SK-N-SH treated with all-trans-retinoic acid at 6 μM for 48 hours (cell line): ENCODE measurements around the gene GMIP.
"Not testable (repeated sequence)": the region's sequence is repeated elsewhere in the genome, so short reads cannot be mapped to it uniquely, and the experiment has no call there.

Experiments
- ATAC-seq: fragments of 200-7000 bp; cut with Tn5 transposase; 3 replicates; pipeline ENCODE4 v1.9.1; 2020; ENCODE audit warnings: mild to moderate bottlenecking, moderate library complexity
- ARNTL ChIP-seq: fragments of 450-650 bp; formaldehyde crosslinking; IDR thresholded peaks from 2 replicates; pipeline ENCODE4 v1.5.0; 2020; ENCODE audit warnings: low read depth, mild to moderate bottlenecking, moderate library complexity, borderline replicate concordance
- CSDC2 ChIP-seq: fragments of 250-450 bp; sonication (Bioruptor Pico); IDR thresholded peaks from 2 replicates; pipeline ENCODE4 v1.5.0; 2020; ENCODE audit warnings: mild to moderate bottlenecking, moderate library complexity
- ISL1 ChIP-seq: fragments of 250-450 bp; sonication (Bioruptor Pico); IDR thresholded peaks from 2 replicates; pipeline ENCODE4 v2.1.2; 2022; ENCODE audit warnings: mild to moderate bottlenecking, moderate library complexity
- OSR1 ChIP-seq: fragments of 250-450 bp; sonication (Bioruptor Pico); IDR thresholded peaks from 2 replicates; pipeline ENCODE4 v1.8.0; 2022; ENCODE audit warnings: moderate library complexity, mild to moderate bottlenecking, inconsistent platforms
- PPARA ChIP-seq: fragments of 250-450 bp; sonication (Bioruptor Pico); IDR thresholded peaks from 2 replicates; pipeline ENCODE4 v1.5.0; 2020; ENCODE audit warnings: mild to moderate bottlenecking, borderline replicate concordance
- RARB ChIP-seq: fragments of 250-450 bp; sonication (Bioruptor Pico); IDR thresholded peaks from 2 replicates; pipeline ENCODE4 v1.8.0; 2021; ENCODE audit warnings: mild to moderate bottlenecking, moderate library complexity
- SNAI2 ChIP-seq: fragments of 250-450 bp; sonication (Bioruptor Pico); IDR thresholded peaks from 2 replicates; pipeline ENCODE4 v1.5.0; 2020; ENCODE audit warnings: mild to moderate bottlenecking, moderate library complexity
- TCF4 ChIP-seq: fragments of 250-450 bp; sonication (Bioruptor Pico); IDR thresholded peaks from 2 replicates; pipeline ENCODE4 v1.8.0; 2021; ENCODE audit warnings: mild to moderate bottlenecking, moderate library complexity, borderline replicate concordance
- TOX ChIP-seq: fragments of 250-450 bp; sonication (Bioruptor Pico); IDR thresholded peaks from 2 replicates; pipeline ENCODE4 v1.8.0; 2021; ENCODE audit warnings: mild to moderate bottlenecking, moderate library complexity, borderline replicate concordance
- ZFP3 ChIP-seq: fragments of 250-450 bp; sonication (Bioruptor Pico); IDR thresholded peaks from 2 replicates; pipeline ENCODE4 v1.5.0; 2020; ENCODE audit warnings: mild to moderate bottlenecking, moderate library complexity
- ZFP30 ChIP-seq: fragments of 450-650 bp; formaldehyde crosslinking; IDR thresholded peaks from 2 replicates; pipeline ENCODE4 v1.5.0; 2022; ENCODE audit warnings: mild to moderate bottlenecking, moderate library complexity
- ZNF565 ChIP-seq: fragments of 450-650 bp; formaldehyde crosslinking; conservative IDR thresholded peaks from 2 replicates; pipeline ENCODE4 v1.5.0; 2020; ENCODE audit warnings: low read depth, mild to moderate bottlenecking, moderate library complexity
- ZNF70 ChIP-seq: fragments of 450-650 bp; formaldehyde crosslinking; IDR thresholded peaks from 2 replicates; pipeline ENCODE4 v1.5.0; 2020; ENCODE audit warnings: mild to moderate bottlenecking, moderate library complexity
- TF ChIP-seq, protein P1 (sequence below): fragments of 250-450 bp; sonication (Bioruptor Pico); IDR thresholded peaks from 2 replicates; pipeline ENCODE4 v1.8.0; 2021; ENCODE audit warnings: low read depth, mild to moderate bottlenecking, moderate library complexity, borderline replicate concordance
- TF ChIP-seq, protein P2 (sequence below): fragments of 250-450 bp; sonication (Bioruptor Pico); IDR thresholded peaks from 2 replicates; pipeline ENCODE4 v1.5.1; 2021; ENCODE audit warnings: mild to moderate bottlenecking, moderate library complexity
- TF ChIP-seq, protein P3 (sequence below): fragments of 250-450 bp; sonication (Bioruptor Pico); IDR thresholded peaks from 2 replicates; pipeline ENCODE4 v1.8.0; 2020; ENCODE audit warnings: mild to moderate bottlenecking, moderate library complexity, borderline replicate concordance
- TF ChIP-seq, protein P4 (sequence below): fragments of 250-450 bp; sonication (Bioruptor Pico); IDR thresholded peaks from 2 replicates; pipeline ENCODE4 v1.5.1; 2020; ENCODE audit warnings: low read depth, mild to moderate bottlenecking, moderate library complexity

The GMIP gene

DNA sequence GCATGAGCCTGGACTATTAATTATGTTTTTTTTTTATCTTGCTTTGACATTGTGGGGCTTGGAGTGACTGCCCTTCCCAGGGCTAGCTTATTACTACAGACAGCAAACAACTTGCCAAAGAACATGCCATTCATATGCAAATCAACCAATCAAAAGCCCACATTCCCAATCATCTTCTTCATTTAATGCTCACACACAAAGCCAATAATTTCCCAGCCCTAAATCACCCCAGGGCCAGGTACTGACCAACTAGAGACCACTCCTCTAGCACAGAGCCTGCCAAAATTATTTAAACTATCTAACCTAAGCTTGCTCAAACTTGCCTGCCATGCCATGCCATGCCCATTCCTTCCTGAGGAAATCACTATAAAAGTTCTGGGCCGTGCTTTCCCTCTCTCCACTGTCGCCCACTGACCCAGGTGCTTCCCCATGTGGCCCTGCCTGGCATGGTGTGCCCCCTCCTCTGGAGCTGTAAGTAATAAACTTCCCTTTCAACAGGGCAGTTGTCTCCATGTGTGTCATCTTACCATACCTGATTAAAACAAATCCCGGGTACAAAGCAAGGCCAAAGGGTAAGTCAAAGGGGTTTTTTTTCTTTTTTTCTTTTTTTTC, 40.6 kb downstream of the GMIP start (continued):
- no peak for TF ChIP-seq ISL1 (CRISPR knock-in tag)

DNA sequence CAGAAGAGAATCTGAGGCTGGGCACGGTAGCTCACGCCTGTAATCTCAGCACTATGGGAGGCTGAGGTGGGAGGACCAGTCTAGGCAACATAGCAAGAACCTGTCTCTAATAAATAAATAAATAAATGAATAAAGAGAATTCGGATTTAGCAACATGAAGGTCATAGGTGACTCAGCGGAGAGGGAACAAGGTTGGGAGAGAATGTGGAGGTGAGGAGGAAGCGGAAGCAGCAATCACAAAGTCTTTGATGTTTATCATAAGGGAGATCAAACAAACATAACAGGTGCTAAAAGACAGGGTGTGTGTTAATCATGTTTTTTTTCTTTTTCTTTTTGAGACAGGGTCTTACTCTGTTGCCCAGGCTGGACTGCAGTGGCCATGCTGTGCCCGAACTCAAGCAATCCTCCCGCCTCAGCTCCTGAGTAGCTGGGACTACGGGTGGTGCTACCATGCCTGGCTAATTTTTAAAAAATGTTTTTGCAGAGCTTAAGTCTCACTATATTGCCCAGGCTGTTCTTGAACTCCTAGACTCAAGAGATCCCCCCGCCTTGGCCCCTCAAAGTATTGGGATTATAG, 41.2 kb downstream of the GMIP start:
- ATAC-seq: no peak

DNA sequence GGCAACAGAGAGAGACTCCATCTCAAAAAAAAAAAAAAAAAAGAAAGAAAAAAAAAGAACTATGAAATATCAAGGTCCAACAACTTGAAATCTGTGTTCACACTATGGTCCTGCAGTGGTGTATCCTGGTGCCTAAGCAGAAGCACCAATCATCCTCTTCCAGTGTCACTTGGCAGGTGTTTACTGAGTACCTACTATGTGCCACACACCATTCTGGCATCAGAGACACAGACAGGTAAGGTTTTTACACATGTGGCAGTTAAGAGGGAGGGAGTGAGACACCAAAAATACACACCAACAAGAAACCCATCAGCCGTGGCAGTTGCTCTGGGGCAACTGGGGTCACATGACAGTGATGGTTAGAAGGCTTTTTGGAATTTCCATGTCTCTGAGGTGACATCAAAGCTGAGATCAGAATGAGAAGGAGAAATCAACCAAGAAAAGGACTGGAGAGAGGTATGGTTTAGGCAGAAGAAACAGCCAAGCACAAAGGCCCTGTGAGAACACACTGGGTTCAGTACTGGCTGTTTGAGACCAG, 42.6 kb downstream of the GMIP start:
- no peak for ATAC-seq
- TF ChIP-seq, protein P1, sequence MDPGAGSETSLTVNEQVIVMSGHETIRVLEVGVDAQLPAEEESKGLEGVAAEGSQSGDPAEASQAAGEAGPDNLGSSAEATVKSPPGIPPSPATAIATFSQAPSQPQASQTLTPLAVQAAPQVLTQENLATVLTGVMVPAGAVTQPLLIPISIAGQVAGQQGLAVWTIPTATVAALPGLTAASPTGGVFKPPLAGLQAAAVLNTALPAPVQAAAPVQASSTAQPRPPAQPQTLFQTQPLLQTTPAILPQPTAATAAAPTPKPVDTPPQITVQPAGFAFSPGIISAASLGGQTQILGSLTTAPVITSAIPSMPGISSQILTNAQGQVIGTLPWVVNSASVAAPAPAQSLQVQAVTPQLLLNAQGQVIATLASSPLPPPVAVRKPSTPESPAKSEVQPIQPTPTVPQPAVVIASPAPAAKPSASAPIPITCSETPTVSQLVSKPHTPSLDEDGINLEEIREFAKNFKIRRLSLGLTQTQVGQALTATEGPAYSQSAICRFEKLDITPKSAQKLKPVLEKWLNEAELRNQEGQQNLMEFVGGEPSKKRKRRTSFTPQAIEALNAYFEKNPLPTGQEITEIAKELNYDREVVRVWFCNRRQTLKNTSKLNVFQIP (CRISPR knock-in tag): no peak
- TF ChIP-seq TCF4 (no peak), CSDC2 (CRISPR knock-in tag) (no peak), ZFP30 (no peak), ZNF70 (CRISPR knock-in tag) (no peak), ZNF565 (CRISPR knock-in tag) (no peak), OSR1 (CRISPR knock-in tag) (no peak), ARNTL (no peak)
- TF ChIP-seq, protein P2, sequence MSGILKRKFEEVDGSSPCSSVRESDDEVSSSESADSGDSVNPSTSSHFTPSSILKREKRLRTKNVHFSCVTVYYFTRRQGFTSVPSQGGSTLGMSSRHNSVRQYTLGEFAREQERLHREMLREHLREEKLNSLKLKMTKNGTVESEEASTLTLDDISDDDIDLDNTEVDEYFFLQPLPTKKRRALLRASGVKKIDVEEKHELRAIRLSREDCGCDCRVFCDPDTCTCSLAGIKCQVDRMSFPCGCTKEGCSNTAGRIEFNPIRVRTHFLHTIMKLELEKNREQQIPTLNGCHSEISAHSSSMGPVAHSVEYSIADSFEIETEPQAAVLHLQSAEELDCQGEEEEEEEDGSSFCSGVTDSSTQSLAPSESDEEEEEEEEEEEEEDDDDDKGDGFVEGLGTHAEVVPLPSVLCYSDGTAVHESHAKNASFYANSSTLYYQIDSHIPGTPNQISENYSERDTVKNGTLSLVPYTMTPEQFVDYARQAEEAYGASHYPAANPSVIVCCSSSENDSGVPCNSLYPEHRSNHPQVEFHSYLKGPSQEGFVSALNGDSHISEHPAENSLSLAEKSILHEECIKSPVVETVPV (CRISPR knock-in tag): no peak
- TF ChIP-seq, protein P3, sequence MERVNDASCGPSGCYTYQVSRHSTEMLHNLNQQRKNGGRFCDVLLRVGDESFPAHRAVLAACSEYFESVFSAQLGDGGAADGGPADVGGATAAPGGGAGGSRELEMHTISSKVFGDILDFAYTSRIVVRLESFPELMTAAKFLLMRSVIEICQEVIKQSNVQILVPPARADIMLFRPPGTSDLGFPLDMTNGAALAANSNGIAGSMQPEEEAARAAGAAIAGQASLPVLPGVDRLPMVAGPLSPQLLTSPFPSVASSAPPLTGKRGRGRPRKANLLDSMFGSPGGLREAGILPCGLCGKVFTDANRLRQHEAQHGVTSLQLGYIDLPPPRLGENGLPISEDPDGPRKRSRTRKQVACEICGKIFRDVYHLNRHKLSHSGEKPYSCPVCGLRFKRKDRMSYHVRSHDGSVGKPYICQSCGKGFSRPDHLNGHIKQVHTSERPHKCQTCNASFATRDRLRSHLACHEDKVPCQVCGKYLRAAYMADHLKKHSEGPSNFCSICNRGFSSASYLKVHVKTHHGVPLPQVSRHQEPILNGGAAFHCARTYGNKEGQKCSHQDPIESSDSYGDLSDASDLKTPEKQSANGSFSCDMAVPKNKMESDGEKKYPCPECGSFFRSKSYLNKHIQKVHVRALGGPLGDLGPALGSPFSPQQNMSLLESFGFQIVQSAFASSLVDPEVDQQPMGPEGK (CRISPR knock-in tag): no peak
- TF ChIP-seq, protein P4, sequence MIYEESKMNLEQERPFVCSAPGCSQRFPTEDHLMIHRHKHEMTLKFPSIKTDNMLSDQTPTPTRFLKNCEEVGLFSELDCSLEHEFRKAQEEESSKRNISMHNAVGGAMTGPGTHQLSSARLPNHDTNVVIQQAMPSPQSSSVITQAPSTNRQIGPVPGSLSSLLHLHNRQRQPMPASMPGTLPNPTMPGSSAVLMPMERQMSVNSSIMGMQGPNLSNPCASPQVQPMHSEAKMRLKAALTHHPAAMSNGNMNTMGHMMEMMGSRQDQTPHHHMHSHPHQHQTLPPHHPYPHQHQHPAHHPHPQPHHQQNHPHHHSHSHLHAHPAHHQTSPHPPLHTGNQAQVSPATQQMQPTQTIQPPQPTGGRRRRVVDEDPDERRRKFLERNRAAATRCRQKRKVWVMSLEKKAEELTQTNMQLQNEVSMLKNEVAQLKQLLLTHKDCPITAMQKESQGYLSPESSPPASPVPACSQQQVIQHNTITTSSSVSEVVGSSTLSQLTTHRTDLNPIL (CRISPR knock-in tag): no peak

More for the DNA sequence above, 41.2 kb downstream of the GMIP start:
- TF ChIP-seq TOX (CRISPR knock-in tag) (no peak), ZFP30 (no peak), PPARA (CRISPR knock-in tag) (no peak), ZNF70 (CRISPR knock-in tag) (no peak), ZNF565 (CRISPR knock-in tag) (no peak), ISL1 (CRISPR knock-in tag) (no peak), SNAI2 (CRISPR knock-in tag) (no peak), OSR1 (CRISPR knock-in tag) (no peak)
- TF ChIP-seq, protein P2 (CRISPR knock-in tag): no peak

DNA sequence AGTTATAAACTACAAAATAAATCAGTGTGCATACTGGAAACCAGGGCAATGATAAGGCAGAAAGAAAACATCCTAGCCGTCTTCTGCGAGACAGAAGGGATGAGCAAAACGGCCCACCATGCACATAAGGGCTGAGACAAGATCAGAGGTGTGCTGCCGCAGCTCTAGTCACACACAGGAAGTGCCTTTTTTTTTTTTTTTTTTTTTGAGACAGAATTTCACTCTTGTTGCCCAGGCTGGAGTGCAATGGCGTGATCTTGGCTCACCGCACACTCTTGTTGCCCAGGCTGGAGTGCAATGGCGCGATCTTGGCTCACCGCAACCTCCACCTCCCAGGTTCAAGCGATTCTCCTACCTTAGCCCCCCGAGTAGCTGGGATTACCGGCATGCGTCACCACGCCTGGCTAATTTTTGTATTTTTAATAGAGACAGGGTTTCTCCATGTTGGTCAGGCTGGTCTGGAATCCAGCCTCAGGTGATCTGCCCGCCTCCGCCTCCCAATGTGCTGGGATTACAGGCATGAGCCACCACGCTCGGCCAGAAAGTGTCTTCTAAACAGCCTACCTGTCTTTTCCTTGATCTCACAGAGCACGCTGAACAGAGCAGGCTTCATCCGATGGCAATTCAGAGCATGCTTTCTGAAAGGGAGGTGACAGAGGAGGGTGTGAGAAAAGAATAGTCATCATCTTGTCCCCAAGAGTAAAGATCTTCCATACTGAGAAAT, 44.6 kb downstream of the GMIP start:
- not testable (repeated sequence) for ATAC-seq

DNA sequence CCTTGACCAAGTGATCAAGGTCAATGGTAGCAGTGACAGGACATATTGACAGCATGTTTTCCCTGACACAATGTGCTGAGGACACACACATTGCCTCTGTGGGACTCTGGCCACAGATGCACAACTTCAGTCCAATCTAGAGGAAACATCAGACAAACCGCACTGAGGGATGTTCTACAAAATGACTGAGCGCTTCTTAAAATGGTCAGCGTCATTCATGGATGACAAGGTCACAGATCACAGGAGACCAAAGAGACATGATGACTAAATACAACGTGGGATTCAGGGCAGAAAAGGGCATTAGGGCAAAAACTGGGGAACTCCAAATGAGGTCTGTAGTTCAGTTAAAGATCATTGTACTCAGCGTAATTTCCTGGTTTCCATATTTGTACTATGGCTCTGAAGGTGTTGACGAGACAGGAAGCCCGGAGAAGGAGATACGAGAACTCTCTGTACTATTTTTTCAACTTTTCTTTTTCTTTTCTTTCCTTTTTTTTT, 45.6 kb downstream of the GMIP start:
- TF ChIP-seq OSR1 (CRISPR knock-in tag) (no peak), RARB (no peak), ZNF565 (CRISPR knock-in tag) (no peak), SNAI2 (CRISPR knock-in tag) (no peak), ARNTL (no peak), ZFP3 (no peak)
- no peak for ATAC-seq
